Activated T-cell treated with anti-CD3 and anti-CD28 coated beads, Interleukin-2, amount 50 U/mL, for 4 hours (primary cell): ENCODE measurements around the gene CCDC97. TPM values are rescaled to one million over a fixed set of nuclear protein-coding genes. Genes with fewer than 3 reads are reported as not detected.

Experiments
- ATAC-seq, 2 donors: fragments of 200-7000 bp; cut with Tn5 transposase; one replicate each; pipeline ENCODE4 v1.10.0; 2021
- DNase-seq: peaks from one replicate; pipeline ENCODE4 v3.0.0-alpha.2; 2020
- H3K27me3 Mint-ChIP-seq: one replicate; pipeline ENCODE4 v1.8.0; 2021; ENCODE audit warnings: low read depth, mixed read lengths
- H3K36me3 Mint-ChIP-seq: one replicate; pipeline ENCODE4 v1.8.0; 2022; ENCODE audit warnings: mixed read lengths; ENCODE audit not compliant: insufficient read depth
- H3K4me1 Mint-ChIP-seq: one replicate; pipeline ENCODE4 v1.8.0; 2021; ENCODE audit warnings: low read depth, mixed read lengths
- H3K4me3 Mint-ChIP-seq: one replicate; pipeline ENCODE4 v1.8.0; 2021; ENCODE audit warnings: mild to moderate bottlenecking, moderate library complexity, mixed read lengths
- H3K9me3 Mint-ChIP-seq: one replicate; pipeline ENCODE4 v1.8.0; 2021; ENCODE audit warnings: mixed read lengths
- total RNA-seq, 3 donors: library from RNA; stranded (reverse); gene quantifications; one replicate each; pipeline ENCODE4 v1.2.1, GENCODE V29; 2021

CCDC97 gene
- total RNA-seq, 3 donors from 2014 or later, result 33.8 to 40.5 (median 35.1) TPM

GRCh38 chr19:41305927-41306793 lies 3.8 kb upstream of the CCDC97 start:
- Mint-ChIP-seq H3K36me3 (peaks cover 34% of the 10 kb centered on the region), H3K4me1 (peaks cover 88% of the 10 kb centered on the region), H3K27me3 (no peaks in the 10 kb centered on the region), H3K4me3 (peak overlapping the region; percentile 62), H3K9me3 (no peaks in the 10 kb centered on the region)
- DNase-seq, result no peak
- no peak for ATAC-seq

GRCh38 chr19:41307090-41307875 lies 2.7 kb upstream of the CCDC97 start:
- ATAC-seq, result no peak
- peak overlapping the region; percentile 62 for H3K4me3 Mint-ChIP-seq
- peaks cover 31% of the 10 kb centered on the region for H3K36me3 Mint-ChIP-seq
- no peaks in the 10 kb centered on the region for H3K9me3 Mint-ChIP-seq
- H3K27me3 Mint-ChIP-seq, result no peaks in the 10 kb centered on the region
- no peak for DNase-seq
- H3K4me1 Mint-ChIP-seq, result peaks cover 88% of the 10 kb centered on the region

GRCh38 chr19:41307954-41308449 lies 2.0 kb upstream of the CCDC97 start:
- H3K36me3 Mint-ChIP-seq, result peaks cover 31% of the 10 kb centered on the region
- ATAC-seq, result peak in 1 of 2 donors; percentile 4
- DNase-seq, result no peak
- H3K4me1 Mint-ChIP-seq, result peaks cover 85% of the 10 kb centered on the region
- H3K27me3 Mint-ChIP-seq, result no peaks in the 10 kb centered on the region
- H3K4me3 Mint-ChIP-seq, result peak overlapping the region; percentile 97
- H3K9me3 Mint-ChIP-seq, result no peaks in the 10 kb centered on the region

DNA sequence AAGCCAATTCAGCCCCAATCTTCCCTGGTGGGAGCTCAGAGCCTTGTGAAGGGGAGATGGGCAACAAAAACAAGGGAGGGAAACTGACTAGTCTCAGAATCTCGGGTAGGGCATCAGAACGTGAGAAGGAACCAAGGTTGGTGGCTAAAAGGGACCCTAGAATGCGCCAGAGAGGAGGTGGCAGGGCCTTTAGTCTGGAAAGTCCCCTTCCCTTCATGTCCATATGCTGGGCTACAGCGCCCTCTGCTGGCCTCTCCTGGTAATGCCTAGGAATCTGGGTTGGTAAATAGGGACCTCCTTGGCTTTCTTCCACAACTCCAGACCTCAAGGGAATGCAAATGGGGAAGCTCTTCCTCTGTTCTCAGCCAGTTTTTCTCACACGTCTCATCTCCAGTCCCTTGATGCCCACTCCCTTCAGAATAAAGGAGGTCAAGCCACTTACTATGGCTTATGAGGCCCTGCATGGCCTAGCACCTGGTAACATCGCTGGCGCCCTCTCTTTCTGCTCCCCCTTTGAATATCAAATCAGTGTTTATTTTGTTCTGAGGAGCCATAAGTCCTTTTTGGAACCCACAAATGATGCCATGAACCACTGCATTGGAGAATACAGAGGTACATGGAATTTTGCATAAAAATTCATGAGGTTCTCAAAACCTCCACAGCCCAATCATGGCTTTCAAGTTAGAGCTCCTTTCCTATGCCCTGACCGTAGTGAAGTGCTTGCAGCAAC lies 1.4 kb upstream of the CCDC97 start:
- Mint-ChIP-seq H3K4me3 (peak overlapping the region; percentile 97), H3K36me3 (peaks cover 36% of the 10 kb centered on the region), H3K9me3 (no peaks in the 10 kb centered on the region), H3K27me3 (no peaks in the 10 kb centered on the region), H3K4me1 (peaks cover 85% of the 10 kb centered on the region)
- ATAC-seq, result peak; percentile 52 to 53
- peak; percentile 96 for DNase-seq

- Mint-ChIP-seq H3K9me3 (no peaks in the 10 kb centered on the region), H3K4me1 (peaks cover 77% of the 10 kb centered on the region), H3K27me3 (no peaks in the 10 kb centered on the region), H3K36me3 (peaks cover 32% of the 10 kb centered on the region), H3K4me3 (peak overlapping the region; percentile 97)
- DNase-seq (no peak), ATAC-seq (no peak)
These were observed 566 bp upstream of the CCDC97 start for GRCh38 chr19:41309180-41310032.

- no peak for ATAC-seq
- Mint-ChIP-seq H3K9me3 (no peaks in the 10 kb centered on the region), H3K36me3 (peaks cover 22% of the 10 kb centered on the region)
These were observed 1.1 kb downstream of the CCDC97 start for GRCh38 chr19:41311072-41311471.

DNA sequence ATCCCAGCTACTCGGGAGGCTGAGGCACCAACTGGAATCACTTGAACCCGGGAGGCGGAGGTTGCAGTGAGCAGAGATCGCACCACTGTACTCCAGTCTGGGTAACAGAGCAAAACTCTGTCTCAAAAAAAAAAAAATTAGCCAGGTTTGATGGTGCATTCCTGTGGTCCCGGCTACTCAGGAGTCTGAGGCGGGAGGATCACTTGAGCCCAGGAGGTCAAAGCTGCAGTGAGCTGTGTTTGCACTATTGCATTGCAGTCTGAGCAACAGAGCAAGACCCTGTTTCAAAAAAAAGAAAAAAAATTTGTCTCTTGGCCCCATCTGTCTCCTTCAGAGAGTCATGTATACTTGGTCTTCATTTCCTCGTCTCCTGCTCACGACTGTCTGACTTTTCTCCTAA lies 1.6 kb downstream of the CCDC97 start:
- Mint-ChIP-seq H3K36me3 (peaks cover 26% of the 10 kb centered on the region), H3K27me3 (no peaks in the 10 kb centered on the region), H3K9me3 (no peaks in the 10 kb centered on the region), H3K4me3 (peak overlapping the region; percentile 97), H3K4me1 (peaks cover 60% of the 10 kb centered on the region)
- ATAC-seq, result no peak
- DNase-seq, result no peak

More at GRCh38 chr19:41311072-41311471, 1.1 kb downstream of the CCDC97 start:
- Mint-ChIP-seq H3K27me3 (no peaks in the 10 kb centered on the region), H3K4me3 (peak overlapping the region; percentile 97), H3K4me1 (peaks cover 63% of the 10 kb centered on the region)
- no peak for DNase-seq

DNA sequence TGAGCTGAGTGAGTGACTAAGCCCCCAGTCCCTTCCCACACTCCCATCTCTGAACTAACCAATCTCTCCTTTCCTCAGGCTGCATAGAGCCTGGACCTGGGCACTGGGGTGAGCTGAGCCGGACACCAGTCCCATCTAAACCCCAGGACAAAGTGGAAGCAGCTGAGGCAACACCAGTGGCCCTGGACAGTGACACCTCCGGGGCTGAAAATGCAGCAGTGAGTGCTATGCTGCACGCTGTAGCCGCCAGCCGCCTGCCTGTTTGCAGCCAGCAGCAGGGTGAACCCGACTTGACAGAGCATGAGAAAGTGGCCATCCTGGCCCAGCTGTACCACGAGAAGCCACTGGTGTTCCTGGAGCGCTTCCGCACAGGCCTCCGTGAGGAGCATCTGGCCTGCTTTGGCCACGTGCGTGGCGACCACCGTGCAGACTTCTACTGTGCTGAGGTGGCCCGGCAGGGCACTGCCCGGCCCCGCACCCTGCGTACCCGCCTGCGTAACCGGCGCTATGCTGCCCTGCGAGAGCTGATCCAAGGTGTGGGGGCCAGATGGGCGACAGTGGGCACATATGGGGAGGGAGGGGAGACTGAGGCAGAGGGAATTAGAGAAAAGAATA lies 6.4 kb downstream of the CCDC97 start:
- ATAC-seq, result no peak
- Mint-ChIP-seq H3K9me3 (no peaks in the 10 kb centered on the region), H3K27me3 (no peaks in the 10 kb centered on the region), H3K4me1 (peaks cover 27% of the 10 kb centered on the region), H3K4me3 (no peak overlapping the region), H3K36me3 (peaks cover 29% of the 10 kb centered on the region)
- DNase-seq, result no peak

- ATAC-seq (no peak), DNase-seq (no peak)
- no peak overlapping the region for H3K4me3 Mint-ChIP-seq
- H3K9me3 Mint-ChIP-seq, result no peaks in the 10 kb centered on the region
- peaks cover 20% of the 10 kb centered on the region for H3K36me3 Mint-ChIP-seq
- no peaks in the 10 kb centered on the region for H3K27me3 Mint-ChIP-seq
- peaks cover 13% of the 10 kb centered on the region for H3K4me1 Mint-ChIP-seq
These were observed 8.9 kb downstream of the CCDC97 start for GRCh38 chr19:41318696-41319499.

GRCh38 chr19:41319500-41320184 lies 9.7 kb downstream of the CCDC97 start:
- no peaks in the 10 kb centered on the region for H3K27me3 Mint-ChIP-seq
- DNase-seq, result no peak
- no peaks in the 10 kb centered on the region for H3K9me3 Mint-ChIP-seq
- peaks cover 22% of the 10 kb centered on the region for H3K36me3 Mint-ChIP-seq
- H3K4me3 Mint-ChIP-seq, result no peak overlapping the region
- peaks cover 21% of the 10 kb centered on the region for H3K4me1 Mint-ChIP-seq
- no peak for ATAC-seq

GRCh38 chr19:41320185-41320518 lies 10.2 kb downstream of the CCDC97 start:
- Mint-ChIP-seq H3K36me3 (peaks cover 23% of the 10 kb centered on the region), H3K27me3 (no peaks in the 10 kb centered on the region)

GRCh38 chr19:41320568-41320967 lies 10.6 kb downstream of the CCDC97 start:
- ATAC-seq (no peak), DNase-seq (no peak)
- H3K27me3 Mint-ChIP-seq, result no peaks in the 10 kb centered on the region
- peaks cover 26% of the 10 kb centered on the region for H3K4me1 Mint-ChIP-seq
- no peak overlapping the region for H3K4me3 Mint-ChIP-seq
- no peaks in the 10 kb centered on the region for H3K9me3 Mint-ChIP-seq
- H3K36me3 Mint-ChIP-seq, result peaks cover 23% of the 10 kb centered on the region

More at GRCh38 chr19:41320185-41320518, 10.2 kb downstream of the CCDC97 start:
- DNase-seq (no peak), ATAC-seq (no peak)
- no peaks in the 10 kb centered on the region for H3K9me3 Mint-ChIP-seq
- H3K4me1 Mint-ChIP-seq, result peaks cover 24% of the 10 kb centered on the region
- H3K4me3 Mint-ChIP-seq, result no peak overlapping the region
